Measurements from ENCODE around the gene CBX8. TPM values are rescaled to one million over a fixed set of nuclear protein-coding genes. Genes with fewer than 3 reads are reported as not detected.
"Not testable (repeated sequence)": the region's sequence is repeated elsewhere in the genome, so short reads cannot be mapped to it uniquely, and the experiment has no call there.

Gene CBX8
- total RNA-seq, 2 experiments from 2014 or later, result 4.5 to 4.6 TPM

DNA sequence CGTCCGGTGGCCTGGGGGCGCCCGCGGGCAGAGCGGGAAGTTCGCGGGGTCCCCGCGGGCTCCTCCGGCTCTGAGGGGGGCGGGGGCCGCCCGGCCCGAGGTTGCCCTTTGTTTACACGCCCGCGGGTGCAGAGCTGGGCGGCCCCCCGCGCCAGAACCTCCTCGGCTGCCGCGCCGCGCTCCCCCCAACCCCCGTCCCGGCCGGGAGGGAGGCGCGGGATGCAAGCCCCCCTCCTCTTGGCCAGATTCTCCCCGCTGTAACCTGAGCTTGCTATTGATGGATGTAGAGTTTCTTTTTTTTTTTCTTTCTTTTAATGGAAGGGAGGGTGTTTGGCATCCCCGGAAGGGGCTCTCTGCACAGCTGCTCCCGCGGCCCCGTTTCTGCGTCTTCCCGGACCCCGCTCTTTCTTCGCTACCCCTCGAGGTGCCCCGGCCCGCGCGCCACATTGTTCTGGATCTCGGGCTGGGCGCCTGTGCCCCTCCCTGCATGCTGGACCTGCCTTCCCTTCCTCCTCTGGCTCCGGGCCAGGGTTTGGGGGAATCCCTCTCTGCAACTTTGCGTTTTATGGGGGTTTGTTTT, 18.3 kb downstream of the CBX8 start:
- intact Hi-C loops (cut with micrococcal nuclease), result loop anchor here (2.0 kb wide), 1 partner anchor 32 kb away; no protein-coding TSS in a partner anchor
- Mint-ChIP-seq H3K36me3 (no peaks in the 10 kb centered on the region), H3K4me3 (peak overlapping the region; percentile 77), H3K9me3 (no peaks in the 10 kb centered on the region), H3K27me3 (peaks cover 71% of the 10 kb centered on the region), H3K4me1 (ENCODE audit: low read depth) (peaks cover 14% of the 10 kb centered on the region), H3K27ac (peak overlapping the region; percentile 47)
- ChIA-PET CTCF (interaction anchor here (1.1 to 2.6 kb wide), 4 partner anchors 11 to 33 kb away, joined by 3 to 7 read pairs (median 4); no protein-coding TSS in a partner anchor), POLR2A (no interaction called here)
- peak; percentile 23 for DNase-seq

GRCh38 chr17:79777894-79778503, 18.9 kb downstream of the CBX8 start, which contains the start of gene CBX2:
Gene CBX2 (plus strand): TSS chr17:79778148. CDS start chr17:79778236, 88 bp downstream.
- CTCF ChIA-PET, result interaction anchor here (1.1 to 2.6 kb wide), 5 partner anchors 13 to 138 kb away, joined by 3 to 7 read pairs (median 3); no protein-coding TSS in a partner anchor
- POLR2A ChIA-PET, result no interaction called here
- intact Hi-C loops (cut with micrococcal nuclease), result loop anchor here (2.0 kb wide), 1 partner anchor 31 kb away; no protein-coding TSS in a partner anchor
- H3K27me3 Mint-ChIP-seq, result peaks cover 71% of the 10 kb centered on the region
- no peaks in the 10 kb centered on the region for H3K36me3 Mint-ChIP-seq
- H3K27ac Mint-ChIP-seq, result peak within 1 kb of the TSS; percentile 47
- peak; percentile 86 for DNase-seq
- no peaks in the 10 kb centered on the region for H3K9me3 Mint-ChIP-seq
- peak within 1 kb of the TSS; percentile 77 for H3K4me3 Mint-ChIP-seq
- H3K4me1 Mint-ChIP-seq (ENCODE audit: low read depth), result peaks cover 14% of the 10 kb centered on the region

GRCh38 chr17:79777120-79777893, 19.6 kb downstream of the CBX8 start:
- DNase-seq, result peak; percentile 46
- peaks cover 14% of the 10 kb centered on the region for H3K4me1 Mint-ChIP-seq (ENCODE audit: low read depth)
- intact Hi-C loops (cut with micrococcal nuclease), result no loop called here
- H3K4me3 Mint-ChIP-seq, result peak overlapping the region; percentile 64
- H3K9me3 Mint-ChIP-seq, result no peaks in the 10 kb centered on the region
- ChIA-PET POLR2A (no interaction called here), CTCF (interaction anchor here (0.7 to 2.6 kb wide), 6 partner anchors 10 to 138 kb away, joined by 3 to 7 read pairs (median 3); no protein-coding TSS in a partner anchor)
- peaks cover 68% of the 10 kb centered on the region for H3K27me3 Mint-ChIP-seq
- no peak overlapping the region for H3K27ac Mint-ChIP-seq
- no peaks in the 10 kb centered on the region for H3K36me3 Mint-ChIP-seq

GRCh38 chr17:79776376-79777119, 20.3 kb downstream of the CBX8 start:
- ChIA-PET CTCF (interaction anchor here (0.7 to 1.5 kb wide), 5 partner anchors 10 to 139 kb away, joined by 3 to 6 read pairs (median 3); no protein-coding TSS in a partner anchor), POLR2A (no interaction called here)
- no peak for DNase-seq
- H3K27ac Mint-ChIP-seq, result no peak overlapping the region
- H3K9me3 Mint-ChIP-seq, result no peaks in the 10 kb centered on the region
- intact Hi-C loops (cut with micrococcal nuclease), result no loop called here
- H3K4me3 Mint-ChIP-seq, result peak overlapping the region; percentile 64
- H3K4me1 Mint-ChIP-seq (ENCODE audit: low read depth), result peaks cover 14% of the 10 kb centered on the region
- peaks cover 63% of the 10 kb centered on the region for H3K27me3 Mint-ChIP-seq
- no peaks in the 10 kb centered on the region for H3K36me3 Mint-ChIP-seq

GRCh38 chr17:79775632-79776031, 21.2 kb downstream of the CBX8 start:
- POLR2A ChIA-PET, result no interaction called here
- intact Hi-C loops (cut with micrococcal nuclease), result no loop called here
- H3K4me3 Mint-ChIP-seq, result no peak overlapping the region
- H3K36me3 Mint-ChIP-seq, result no peaks in the 10 kb centered on the region
- H3K27ac Mint-ChIP-seq, result no peak overlapping the region
- peaks cover 58% of the 10 kb centered on the region for H3K27me3 Mint-ChIP-seq
- DNase-seq, result no peak
- H3K4me1 Mint-ChIP-seq (ENCODE audit: low read depth), result peaks cover 14% of the 10 kb centered on the region
- CTCF ChIA-PET, result interaction anchor here (0.6 to 1.5 kb wide), 6 partner anchors 11 to 216 kb away, joined by 3 to 4 read pairs (median 3); partner anchors contain the start of gene CBX4
- no peaks in the 10 kb centered on the region for H3K9me3 Mint-ChIP-seq

GRCh38 chr17:79774561-79774975, 22.3 kb downstream of the CBX8 start:
- H3K27me3 Mint-ChIP-seq, result peaks cover 53% of the 10 kb centered on the region
- H3K4me1 Mint-ChIP-seq (ENCODE audit: low read depth), result peaks cover 14% of the 10 kb centered on the region
- ChIA-PET CTCF (interaction anchor here (1.0 to 1.1 kb wide), 2 partner anchors 29 to 66 kb away, joined by 3 read pairs; no protein-coding TSS in a partner anchor), POLR2A (interaction anchor here (0.6 kb wide), 1 partner anchor 22 kb away, joined by 3 read pairs; no protein-coding TSS in a partner anchor)
- intact Hi-C loops (cut with micrococcal nuclease), result no loop called here
- no peaks in the 10 kb centered on the region for H3K9me3 Mint-ChIP-seq
- no peaks in the 10 kb centered on the region for H3K36me3 Mint-ChIP-seq
- H3K27ac Mint-ChIP-seq, result no peak overlapping the region
- DNase-seq, result no peak
- no peak overlapping the region for H3K4me3 Mint-ChIP-seq

- intact Hi-C loops (cut with micrococcal nuclease); CTCF ChIA-PET; POLR2A ChIA-PET; DNase-seq; H3K36me3 Mint-ChIP-seq; H3K4me3 Mint-ChIP-seq; H3K27ac Mint-ChIP-seq; H3K9me3 Mint-ChIP-seq; H3K4me1 Mint-ChIP-seq (ENCODE audit: low read depth): not testable (repeated sequence)
- peaks cover 43% of the 10 kb centered on the region for H3K27me3 Mint-ChIP-seq
Observed at GRCh38 chr17:79772726-79773125, 24.2 kb downstream of the CBX8 start.

DNA sequence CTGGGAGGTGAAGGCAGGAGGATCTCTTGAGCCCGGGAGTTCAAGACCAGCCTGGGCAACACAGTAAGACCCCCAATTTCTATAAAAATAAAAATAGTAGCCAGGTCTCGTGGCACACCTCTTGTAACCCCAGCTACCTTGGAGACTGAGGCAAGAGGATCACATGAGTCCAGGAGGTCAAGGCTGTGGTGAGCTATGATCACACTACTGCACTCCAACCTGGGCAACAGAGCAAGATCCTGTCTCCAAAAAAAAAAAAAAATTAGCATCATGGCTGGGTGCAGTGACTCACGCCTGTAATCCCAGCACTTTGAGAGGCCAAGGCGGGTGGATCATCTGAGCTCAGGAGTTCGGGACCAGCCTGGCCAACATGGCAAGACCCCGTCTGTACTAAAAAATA, 25.6 kb downstream of the CBX8 start:
- DNase-seq, result no peak
- Mint-ChIP-seq H3K36me3 (no peaks in the 10 kb centered on the region), H3K4me1 (ENCODE audit: low read depth) (no peaks in the 10 kb centered on the region), H3K9me3 (no peaks in the 10 kb centered on the region), H3K4me3 (no peak overlapping the region), H3K27ac (no peak overlapping the region), H3K27me3 (peaks cover 38% of the 10 kb centered on the region)
- intact Hi-C loops (cut with micrococcal nuclease), result no loop called here
- ChIA-PET CTCF (no interaction called here), POLR2A (no interaction called here)

GRCh38 chr17:79769570-79770506, 27.0 kb downstream of the CBX8 start:
- no peaks in the 10 kb centered on the region for H3K4me1 Mint-ChIP-seq (ENCODE audit: low read depth)
- ChIA-PET CTCF (no interaction called here), POLR2A (no interaction called here)
- intact Hi-C loops (cut with micrococcal nuclease), result no loop called here
- H3K27ac Mint-ChIP-seq, result no peak overlapping the region
- peaks cover 27% of the 10 kb centered on the region for H3K27me3 Mint-ChIP-seq
- H3K4me3 Mint-ChIP-seq, result no peak overlapping the region
- no peaks in the 10 kb centered on the region for H3K36me3 Mint-ChIP-seq
- no peaks in the 10 kb centered on the region for H3K9me3 Mint-ChIP-seq
- no peak for DNase-seq

DNA sequence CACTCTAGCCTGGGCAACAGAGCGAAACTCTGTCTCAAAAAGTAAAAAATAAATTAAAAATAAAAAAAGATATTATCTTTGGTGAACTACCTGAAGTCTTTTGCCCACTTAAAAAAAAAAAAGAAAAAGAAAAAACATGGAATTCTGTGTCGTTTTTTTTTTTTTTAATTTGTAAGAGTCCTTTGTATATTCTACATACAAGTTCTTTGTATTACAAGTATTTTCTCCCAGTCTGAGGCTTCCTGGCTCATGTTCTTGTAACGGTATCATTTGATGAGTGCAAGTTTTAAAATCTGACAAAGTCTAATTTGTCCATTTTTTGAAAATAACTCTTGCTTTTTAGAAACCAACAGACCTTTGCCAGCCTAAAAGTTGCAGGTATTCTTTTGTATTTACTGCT, 31.2 kb downstream of the CBX8 start:
- CTCF ChIA-PET, result no interaction called here
- POLR2A ChIA-PET, result no interaction called here
- H3K27ac Mint-ChIP-seq, result no peak overlapping the region
- no peak overlapping the region for H3K4me3 Mint-ChIP-seq
- intact Hi-C loops (cut with micrococcal nuclease), result no loop called here
- no peaks in the 10 kb centered on the region for H3K4me1 Mint-ChIP-seq (ENCODE audit: low read depth)
- H3K9me3 Mint-ChIP-seq, result no peaks in the 10 kb centered on the region
- no peak for DNase-seq
- no peaks in the 10 kb centered on the region for H3K36me3 Mint-ChIP-seq
- peaks cover 13% of the 10 kb centered on the region for H3K27me3 Mint-ChIP-seq

Measured in activated CD4-positive, alpha-beta memory T cell treated with anti-CD3 and anti-CD28 coated beads for 36 hours (primary cell).